ENCODE results near the gene FAAH2. TPM values are rescaled to one million over a fixed set of nuclear protein-coding genes. Genes with fewer than 3 reads are reported as not detected.

FAAH2 gene
- polyA plus RNA-seq, 1 of the 3 experiments (the other 2 are of a cell fraction), result 0.05 TPM

DNA sequence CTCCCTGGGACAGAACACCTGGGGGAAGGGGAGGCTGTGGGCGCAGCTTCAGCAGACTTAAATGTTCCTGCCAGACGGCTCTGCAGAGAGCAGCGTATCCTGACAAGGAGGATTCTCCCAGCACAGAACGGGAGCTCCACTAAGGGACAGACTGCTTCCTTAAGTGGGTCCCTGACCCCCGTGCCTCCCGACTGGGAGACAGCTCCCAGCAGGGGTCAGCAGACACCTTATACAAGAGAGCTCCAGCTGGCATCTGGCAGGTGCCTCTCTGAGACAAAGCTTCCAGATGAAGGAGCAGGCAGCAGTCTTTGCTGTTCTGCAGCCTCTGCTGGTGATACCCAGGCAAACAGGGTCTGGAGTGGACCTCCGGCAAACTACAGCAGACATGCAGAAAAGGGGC, 44.5 kb upstream of the FAAH2 start (continued):
- TF ChIP-seq, protein P1, sequence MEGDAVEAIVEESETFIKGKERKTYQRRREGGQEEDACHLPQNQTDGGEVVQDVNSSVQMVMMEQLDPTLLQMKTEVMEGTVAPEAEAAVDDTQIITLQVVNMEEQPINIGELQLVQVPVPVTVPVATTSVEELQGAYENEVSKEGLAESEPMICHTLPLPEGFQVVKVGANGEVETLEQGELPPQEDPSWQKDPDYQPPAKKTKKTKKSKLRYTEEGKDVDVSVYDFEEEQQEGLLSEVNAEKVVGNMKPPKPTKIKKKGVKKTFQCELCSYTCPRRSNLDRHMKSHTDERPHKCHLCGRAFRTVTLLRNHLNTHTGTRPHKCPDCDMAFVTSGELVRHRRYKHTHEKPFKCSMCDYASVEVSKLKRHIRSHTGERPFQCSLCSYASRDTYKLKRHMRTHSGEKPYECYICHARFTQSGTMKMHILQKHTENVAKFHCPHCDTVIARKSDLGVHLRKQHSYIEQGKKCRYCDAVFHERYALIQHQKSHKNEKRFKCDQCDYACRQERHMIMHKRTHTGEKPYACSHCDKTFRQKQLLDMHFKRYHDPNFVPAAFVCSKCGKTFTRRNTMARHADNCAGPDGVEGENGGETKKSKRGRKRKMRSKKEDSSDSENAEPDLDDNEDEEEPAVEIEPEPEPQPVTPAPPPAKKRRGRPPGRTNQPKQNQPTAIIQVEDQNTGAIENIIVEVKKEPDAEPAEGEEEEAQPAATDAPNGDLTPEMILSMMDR (IDR thresholded peaks at IDR 0.05), result no peak
- no peak for TF ChIP-seq EP300 (IDR thresholded peaks at IDR 0.05; ENCODE audit: borderline replicate concordance in 1 of 2, low read depth in 1 of 2, low read length in 1 of 2)
- TF ChIP-seq TEAD4 (IDR thresholded peaks at IDR 0.05; ENCODE audit: borderline replicate concordance, insufficient read depth), result no peak
- TF ChIP-seq NRF1 (IDR thresholded peaks at IDR 0.05; ENCODE audit: low read depth, low read length), result no peak

- Histone ChIP-seq H3K9me2 (no peaks in the 10 kb centered on the region), H3K9ac (no peak overlapping the region), H3K9me3 (no peaks in the 10 kb centered on the region), H3K4me2 (no peak overlapping the region), H3F3A (replicated peaks; ENCODE audit: insufficient read depth) (no peaks in the 10 kb centered on the region), H2AFZ (ENCODE audit: low read depth) (no peak overlapping the region), H3K4me3 (ENCODE audit: low read depth in 2 of 2, low read length in 1 of 2) (no peak overlapping the region; a peak in 1 of 4 replicates), H3K27ac (ENCODE audit: low read depth in 2 of 2, low read length in 1 of 2) (no peak overlapping the region), H3K36me3 (replicated peaks in 1 of 2; ENCODE audit: control insufficient read depth in 1 of 2, insufficient read depth in 2 of 2, low read length in 1 of 2) (peaks cover 0 to 4% of the 10 kb centered on the region in 2 experiments), H3K4me1 (ENCODE audit: control insufficient read depth in 1 of 2, insufficient read depth in 2 of 2, low read depth in 1 of 2, low read length in 1 of 2) (no peaks in the 10 kb centered on the region), H4K20me1 (ENCODE audit: insufficient read depth) (no peaks in the 10 kb centered on the region), H3K27me3 (ENCODE audit: insufficient read depth) (no peaks in the 10 kb centered on the region), H3K79me2 (ENCODE audit: insufficient read depth) (no peaks in the 10 kb centered on the region)
- ChIA-PET POLR2A (no interaction called here), CTCF (no interaction called here)
- DNase-seq, result no peak
- no peak for TF ChIP-seq SIN3A (IDR thresholded peaks at IDR 0.05; ENCODE audit: borderline replicate concordance, low read depth, low read length)
- TF ChIP-seq EZH2phosphoT487 (IDR thresholded peaks at IDR 0.05; ENCODE audit: borderline replicate concordance, low read depth), result no peak
- TF ChIP-seq RXRA (IDR thresholded peaks at IDR 0.05; ENCODE audit: borderline replicate concordance, low read depth), result no peak
- TF ChIP-seq ELF1 (IDR thresholded peaks at IDR 0.05), result no peak
- TF ChIP-seq CHD2 (IDR thresholded peaks at IDR 0.05; ENCODE audit: low read length, partially characterized antibody), result no peak
- TF ChIP-seq NFIC (IDR thresholded peaks at IDR 0.05; ENCODE audit: borderline replicate concordance), result no peak
- TF ChIP-seq MEF2A (IDR thresholded peaks at IDR 0.05; ENCODE audit: borderline replicate concordance, low read depth), result no peak
- no peak for TF ChIP-seq TAF1 (IDR thresholded peaks at IDR 0.05; ENCODE audit: borderline replicate concordance, low read depth, low read length)
- no peak for TF ChIP-seq IRF3 (IDR thresholded peaks at IDR 0.05; ENCODE audit: low read depth, low read length)
- no peak for TF ChIP-seq RFX5 (IDR thresholded peaks at IDR 0.05; ENCODE audit: low read length)
- no peak for TF ChIP-seq REST (IDR thresholded peaks at IDR 0.05; ENCODE audit: low read depth, low read length)
- TF ChIP-seq NRF1 (IDR thresholded peaks at IDR 0.05; ENCODE audit: low read depth, low read length), result no peak
- TF ChIP-seq JUND (IDR thresholded peaks at IDR 0.05), result no peak
- TF ChIP-seq EP300 (IDR thresholded peaks at IDR 0.05; ENCODE audit: borderline replicate concordance in 1 of 2, low read depth in 1 of 2, low read length in 1 of 2), result no peak
- TF ChIP-seq TEAD4 (IDR thresholded peaks at IDR 0.05; ENCODE audit: borderline replicate concordance, insufficient read depth), result no peak
- TF ChIP-seq FOXM1 (IDR thresholded peaks at IDR 0.05; ENCODE audit: low read depth), result no peak
- TF ChIP-seq ZBTB33 (IDR thresholded peaks at IDR 0.05; ENCODE audit: borderline replicate concordance, low read depth), result no peak
- TF ChIP-seq, protein P2, sequence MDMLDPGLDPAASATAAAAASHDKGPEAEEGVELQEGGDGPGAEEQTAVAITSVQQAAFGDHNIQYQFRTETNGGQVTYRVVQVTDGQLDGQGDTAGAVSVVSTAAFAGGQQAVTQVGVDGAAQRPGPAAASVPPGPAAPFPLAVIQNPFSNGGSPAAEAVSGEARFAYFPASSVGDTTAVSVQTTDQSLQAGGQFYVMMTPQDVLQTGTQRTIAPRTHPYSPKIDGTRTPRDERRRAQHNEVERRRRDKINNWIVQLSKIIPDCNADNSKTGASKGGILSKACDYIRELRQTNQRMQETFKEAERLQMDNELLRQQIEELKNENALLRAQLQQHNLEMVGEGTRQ (IDR thresholded peaks at IDR 0.05; ENCODE audit: borderline replicate concordance, low read depth, low read length), result no peak
- TF ChIP-seq FOXJ3 (CRISPR knock-in tag; IDR thresholded peaks at IDR 0.05), result no peak
- TF ChIP-seq POLR2AphosphoS5 (IDR thresholded peaks at IDR 0.05; ENCODE audit: low read depth, low read length), result no peak
- WGBS (ENCODE audit: low lambda C conversion rate), result 21% methylated on average over 5 of the region's 6 CpGs
Measured at GRCh38 chrX:57251965-57252364, 34.5 kb upstream of the FAAH2 start.
